ENCODE results near the gene ARL15. TPM values are rescaled to one million over a fixed set of nuclear protein-coding genes. Genes with fewer than 3 reads are reported as not detected.

The ARL15 gene
- total RNA-seq, 1 experiment from 2014 or later, result 7.9 TPM

GRCh38 chr5:53948598-53948997 lies 361.8 kb downstream of the ARL15 start:
- no peak for DNase-seq (ENCODE audit: low read depth)

- DNase-seq (ENCODE audit: low read depth), result no peak
These were observed 363.8 kb downstream of the ARL15 start for GRCh38 chr5:53946405-53947100.

- peak; percentile 71 for DNase-seq (ENCODE audit: low read depth)
These were observed 365.4 kb downstream of the ARL15 start for GRCh38 chr5:53944981-53945380.

- DNase-seq (ENCODE audit: low read depth), result no peak
These were observed 366.4 kb downstream of the ARL15 start for GRCh38 chr5:53943938-53944337.

GRCh38 chr5:53942724-53943123 lies 367.6 kb downstream of the ARL15 start:
- DNase-seq (ENCODE audit: low read depth), result peak; percentile 19

GRCh38 chr5:53940921-53941320 lies 369.5 kb downstream of the ARL15 start:
- DNase-seq (ENCODE audit: low read depth), result no peak

- DNase-seq (ENCODE audit: low read depth), result no peak
These were observed 372.9 kb downstream of the ARL15 start for GRCh38 chr5:53937467-53937866.

GRCh38 chr5:53936481-53937352 lies 373.7 kb downstream of the ARL15 start:
- no peak for DNase-seq (ENCODE audit: low read depth)

GRCh38 chr5:53934151-53934820 lies 376.1 kb downstream of the ARL15 start:
- no peak for DNase-seq (ENCODE audit: low read depth)

GRCh38 chr5:53932351-53932750 lies 378.0 kb downstream of the ARL15 start:
- DNase-seq (ENCODE audit: low read depth), result no peak

- peak; percentile 14 for DNase-seq (ENCODE audit: low read depth)
These were observed 379.9 kb downstream of the ARL15 start for GRCh38 chr5:53930457-53930856.

- DNase-seq (ENCODE audit: low read depth), result no peak
These were observed 380.8 kb downstream of the ARL15 start for GRCh38 chr5:53929570-53929969.

- DNase-seq (ENCODE audit: low read depth), result no peak
These were observed 381.2 kb downstream of the ARL15 start for GRCh38 chr5:53929152-53929551.

GRCh38 chr5:53928641-53929040 lies 381.7 kb downstream of the ARL15 start:
- no peak for DNase-seq (ENCODE audit: low read depth)

GRCh38 chr5:53927668-53928247 lies 382.6 kb downstream of the ARL15 start:
- no peak for DNase-seq (ENCODE audit: low read depth)

- no peak for DNase-seq (ENCODE audit: low read depth)
These were observed 384.3 kb downstream of the ARL15 start for GRCh38 chr5:53926026-53926425.

- no peak for DNase-seq (ENCODE audit: low read depth)
These were observed 386.0 kb downstream of the ARL15 start for GRCh38 chr5:53924392-53924791.

GRCh38 chr5:53923961-53924360 lies 386.4 kb downstream of the ARL15 start:
- no peak for DNase-seq (ENCODE audit: low read depth)

GRCh38 chr5:53922508-53923498 lies 387.6 kb downstream of the ARL15 start:
- no peak for DNase-seq (ENCODE audit: low read depth)

GRCh38 chr5:53917826-53918225 lies 392.5 kb downstream of the ARL15 start:
- no peak for DNase-seq (ENCODE audit: low read depth)

Data from HT1080 (cell line).